Liver (tissue), 3 donors: Measurements from ENCODE around the gene UPK3B.
"Not testable (repeated sequence)": the region's sequence is repeated elsewhere in the genome, so short reads cannot be mapped to it uniquely, and the experiment has no call there.

ENCODE experiments used
- EGR1 ChIP-seq, 2 donors: IDR thresholded peaks; 2 replicates each; pipeline ENCODE4 v1.6.1; 2016 to 2018; ENCODE audit warnings: antibody characterized with exemption in 2 of 2, low read depth in 2 of 2
- FOXA2 ChIP-seq: IDR thresholded peaks from 2 replicates; pipeline ENCODE4 v1.6.1; 2016; ENCODE audit warnings: antibody characterized with exemption
- GABPA ChIP-seq, 2 donors: IDR thresholded peaks in 1 of 2; conservative IDR thresholded peaks in 1 of 2; 2 replicates each; pipeline ENCODE4 v1.6.1; 2016; ENCODE audit warnings: antibody characterized with exemption in 2 of 2, mild to moderate bottlenecking in 1 of 2, moderate library complexity in 1 of 2
- JUND ChIP-seq, 2 donors: IDR thresholded peaks; 2 replicates each; pipeline ENCODE4 v1.6.1; 2016; ENCODE audit warnings: antibody characterized with exemption in 2 of 2
- RAD21 ChIP-seq, 2 donors: IDR thresholded peaks; 2 replicates each; pipeline ENCODE4 v1.6.1; 2016; ENCODE audit warnings: antibody characterized with exemption in 2 of 2, mild to moderate bottlenecking in 2 of 2
- RXRA ChIP-seq, 2 donors: IDR thresholded peaks; 2 replicates each; pipeline ENCODE4 v1.6.1; 2017 to 2018; ENCODE audit warnings: antibody characterized with exemption in 2 of 2, mild to moderate bottlenecking in 1 of 2
- TAF1 ChIP-seq: conservative IDR thresholded peaks from 2 replicates; pipeline ENCODE4 v1.6.1; 2016; ENCODE audit warnings: antibody characterized with exemption, mild to moderate bottlenecking
- YY1 ChIP-seq: IDR thresholded peaks from 2 replicates; pipeline ENCODE4 v1.6.1; 2016; ENCODE audit warnings: antibody characterized with exemption, mild to moderate bottlenecking
- TF ChIP-seq, protein P1 (sequence below): fragments of 150-350 bp; IDR thresholded peaks from 2 replicates; pipeline ENCODE4 v1.5.1; 2017; ENCODE audit warnings: improper control_type of control experiment, low read depth, low read length; ENCODE audit not compliant: missing input control
- TF ChIP-seq, protein P2 (sequence below): IDR thresholded peaks from 2 replicates; pipeline ENCODE4 v1.6.1; 2016; ENCODE audit warnings: antibody characterized with exemption
- donor health status: healthy.
- donor health status: healthy.

DNA sequence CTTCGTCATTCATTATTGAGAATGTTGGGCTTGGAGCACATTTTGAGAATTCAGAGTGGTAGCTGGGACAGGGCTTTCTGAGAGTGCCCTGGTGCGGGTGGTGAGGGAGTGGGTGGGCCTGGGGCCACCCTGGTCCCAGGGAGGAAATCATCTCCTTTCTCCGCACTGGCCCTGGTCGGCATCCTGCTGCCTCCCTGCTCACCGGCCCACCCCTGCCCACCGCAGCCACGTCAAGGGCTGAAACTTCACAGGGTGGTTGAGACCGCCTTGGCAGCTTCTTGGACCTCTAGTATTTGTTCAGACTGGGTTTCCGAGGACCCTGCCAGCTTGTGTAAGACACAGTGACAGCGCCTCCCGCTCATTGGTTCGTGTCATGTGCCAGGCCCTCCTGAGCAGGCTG, 25.9 kb upstream of the UPK3B start:
- TF ChIP-seq, protein P1, sequence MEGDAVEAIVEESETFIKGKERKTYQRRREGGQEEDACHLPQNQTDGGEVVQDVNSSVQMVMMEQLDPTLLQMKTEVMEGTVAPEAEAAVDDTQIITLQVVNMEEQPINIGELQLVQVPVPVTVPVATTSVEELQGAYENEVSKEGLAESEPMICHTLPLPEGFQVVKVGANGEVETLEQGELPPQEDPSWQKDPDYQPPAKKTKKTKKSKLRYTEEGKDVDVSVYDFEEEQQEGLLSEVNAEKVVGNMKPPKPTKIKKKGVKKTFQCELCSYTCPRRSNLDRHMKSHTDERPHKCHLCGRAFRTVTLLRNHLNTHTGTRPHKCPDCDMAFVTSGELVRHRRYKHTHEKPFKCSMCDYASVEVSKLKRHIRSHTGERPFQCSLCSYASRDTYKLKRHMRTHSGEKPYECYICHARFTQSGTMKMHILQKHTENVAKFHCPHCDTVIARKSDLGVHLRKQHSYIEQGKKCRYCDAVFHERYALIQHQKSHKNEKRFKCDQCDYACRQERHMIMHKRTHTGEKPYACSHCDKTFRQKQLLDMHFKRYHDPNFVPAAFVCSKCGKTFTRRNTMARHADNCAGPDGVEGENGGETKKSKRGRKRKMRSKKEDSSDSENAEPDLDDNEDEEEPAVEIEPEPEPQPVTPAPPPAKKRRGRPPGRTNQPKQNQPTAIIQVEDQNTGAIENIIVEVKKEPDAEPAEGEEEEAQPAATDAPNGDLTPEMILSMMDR: not testable (repeated sequence)
- not testable (repeated sequence) for TF ChIP-seq JUND (IDR thresholded peaks at IDR 0.05); TAF1; FOXA2; YY1; EGR1 (IDR thresholded peaks at IDR 0.05; ENCODE audit: low read depth in 2 of 2); GABPA (IDR thresholded peaks at IDR 0.05 in 1 of 2, conservative IDR thresholded peaks at IDR 0.05 in 1 of 2); RAD21 (IDR thresholded peaks at IDR 0.05); RXRA (IDR thresholded peaks at IDR 0.05)
- TF ChIP-seq, protein P2, sequence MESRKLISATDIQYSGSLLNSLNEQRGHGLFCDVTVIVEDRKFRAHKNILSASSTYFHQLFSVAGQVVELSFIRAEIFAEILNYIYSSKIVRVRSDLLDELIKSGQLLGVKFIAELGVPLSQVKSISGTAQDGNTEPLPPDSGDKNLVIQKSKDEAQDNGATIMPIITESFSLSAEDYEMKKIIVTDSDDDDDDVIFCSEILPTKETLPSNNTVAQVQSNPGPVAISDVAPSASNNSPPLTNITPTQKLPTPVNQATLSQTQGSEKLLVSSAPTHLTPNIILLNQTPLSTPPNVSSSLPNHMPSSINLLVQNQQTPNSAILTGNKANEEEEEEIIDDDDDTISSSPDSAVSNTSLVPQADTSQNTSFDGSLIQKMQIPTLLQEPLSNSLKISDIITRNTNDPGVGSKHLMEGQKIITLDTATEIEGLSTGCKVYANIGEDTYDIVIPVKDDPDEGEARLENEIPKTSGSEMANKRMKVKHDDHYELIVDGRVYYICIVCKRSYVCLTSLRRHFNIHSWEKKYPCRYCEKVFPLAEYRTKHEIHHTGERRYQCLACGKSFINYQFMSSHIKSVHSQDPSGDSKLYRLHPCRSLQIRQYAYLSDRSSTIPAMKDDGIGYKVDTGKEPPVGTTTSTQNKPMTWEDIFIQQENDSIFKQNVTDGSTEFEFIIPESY: not testable (repeated sequence)
